Left lobe of liver (tissue), 1 donor: ENCODE results near the gene SRSF8. TPM values are rescaled to one million over a fixed set of nuclear protein-coding genes. Genes with fewer than 3 reads are reported as not detected.

Source experiments
- total RNA-seq: library from RNA; stranded (reverse); gene quantifications from one replicate; pipeline ENCODE4 v1.2.1, GENCODE V29; 2021
- donor health status: DM: no; HTN: yes; CAD: no.

Gene SRSF8
- total RNA-seq, 1 donor from 2014 or later = 21.0 TPM

Other genes with a start within 250 kb of the SRSF8 start
- gene CWC15, start 93.4 kb upstream of the SRSF8 start, total RNA-seq = 22.2 TPM
- 0.23 TPM for gene KDM4D, start 93.2 kb upstream of the SRSF8 start, total RNA-seq
- not detected for gene KDM4E, start 41.7 kb upstream of the SRSF8 start, total RNA-seq
- not detected for gene KDM4F, start 17.5 kb upstream of the SRSF8 start, total RNA-seq
- gene ENDOD1, start 22.9 kb downstream of the SRSF8 start, total RNA-seq = 4.3 TPM
- 7.0 TPM for gene SESN3, start 164.3 kb downstream of the SRSF8 start, total RNA-seq